Measurements from ENCODE around the gene ATP5PB.

Gene ATP5PB

DNA sequence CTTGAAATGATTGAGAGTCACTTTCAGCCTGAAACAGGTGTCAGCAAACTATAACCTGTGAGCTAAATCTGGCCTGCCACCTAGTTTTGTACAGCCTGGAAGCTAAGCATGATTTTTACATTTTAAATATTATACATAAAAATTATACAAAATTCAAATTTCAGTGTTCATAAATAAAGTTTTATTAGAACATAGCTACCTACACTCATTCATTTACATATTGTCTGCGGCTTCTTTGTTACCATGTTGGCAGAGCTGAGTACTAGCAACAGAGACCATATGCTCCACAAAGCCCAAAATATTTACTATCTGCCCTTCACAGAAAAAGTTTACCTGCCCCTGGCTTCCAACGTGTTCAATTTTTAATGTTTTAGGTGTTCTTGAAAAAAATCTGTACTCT lies 16.5 kb downstream of the ATP5PB start:
- Histone ChIP-seq H3K9me3 (ENCODE audit: control insufficient read depth, low read length) (no peaks in the 10 kb centered on the region), H2AK5ac (ENCODE audit: low read length, severe bottlenecking) (no peak overlapping the region), H3K27me3 (ENCODE audit: control insufficient read depth in 1 of 2, insufficient read depth in 1 of 2, low read length in 2 of 2) (no peaks in the 10 kb centered on the region), H3K4me2 (ENCODE audit: low read length, poor library complexity, severe bottlenecking) (no peak overlapping the region), H2AFZ (ENCODE audit: low read depth, low read length) (no peak overlapping the region), H2BK15ac (ENCODE audit: low read depth, poor library complexity, severe bottlenecking) (no peak overlapping the region), H3K4me3 (ENCODE audit: insufficient read depth in 1 of 2, low read depth in 1 of 2, low read length in 2 of 2) (no peak overlapping the region), H3K14ac (ENCODE audit: low read length in 2 of 2) (no peak overlapping the region), H2BK12ac (ENCODE audit: low read length in 2 of 2) (no peak overlapping the region), H4K91ac (ENCODE audit: low read length) (no peak overlapping the region), H2BK120ac (ENCODE audit: low read depth, low read length) (no peak overlapping the region), H3K9ac (ENCODE audit: low read length) (no peak overlapping the region), H2BK5ac (ENCODE audit: low read depth, low read length, poor library complexity, severe bottlenecking) (no peak overlapping the region), H3K79me1 (replicated peaks; ENCODE audit: low read length, poor library complexity, severe bottlenecking) (no peaks in the 10 kb centered on the region), H3K18ac (ENCODE audit: low read depth in 1 of 2, low read length in 2 of 2) (no peak overlapping the region), H3K4ac (ENCODE audit: low read depth in 1 of 2, low read length in 2 of 2) (no peak overlapping the region), H3K36me3 (ENCODE audit: control insufficient read depth in 1 of 2, insufficient read depth in 2 of 2, low read depth in 1 of 2, low read length in 2 of 2) (peaks cover 3 to 64% of the 10 kb centered on the region in 2 experiments), H3K4me1 (ENCODE audit: control insufficient read depth, insufficient read depth, low read depth, low read length) (no peaks in the 10 kb centered on the region), H4K8ac (ENCODE audit: low read length) (no peak overlapping the region), H3K27ac (ENCODE audit: low read length, poor library complexity, severe bottlenecking) (no peak overlapping the region), H3K23ac (ENCODE audit: low read length in 2 of 2) (no peak overlapping the region)
- no peak for DNase-seq
- WGBS: 95% methylated on average over 1 of the region's 2 CpGs

DNA sequence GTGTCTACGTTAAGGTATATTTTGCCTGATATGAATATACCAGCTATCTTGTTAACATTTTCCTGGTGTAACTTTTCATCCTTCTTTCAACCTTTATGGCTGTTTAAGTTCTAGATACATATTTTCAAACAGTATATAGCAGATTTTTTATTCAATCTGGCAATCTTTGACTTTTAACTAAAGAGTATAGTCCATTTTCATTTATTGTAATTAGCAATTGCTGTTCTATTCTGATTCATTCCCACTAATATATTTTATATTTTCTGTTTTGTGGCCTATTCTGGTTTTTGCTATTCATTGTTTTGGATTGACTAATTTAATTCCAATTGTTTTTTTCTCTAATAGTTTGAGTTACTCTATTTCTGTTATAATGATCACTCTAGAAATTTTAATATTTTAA lies 17.2 kb downstream of the ATP5PB start:
- Histone ChIP-seq H2BK12ac (ENCODE audit: low read length in 2 of 2) (no peak overlapping the region), H3K23ac (ENCODE audit: low read length in 2 of 2) (no peak overlapping the region), H2AK5ac (ENCODE audit: low read length, severe bottlenecking) (no peak overlapping the region), H3K4me2 (ENCODE audit: low read length, poor library complexity, severe bottlenecking) (no peak overlapping the region), H2BK15ac (ENCODE audit: low read depth, poor library complexity, severe bottlenecking) (no peak overlapping the region), H2AFZ (ENCODE audit: low read depth, low read length) (no peak overlapping the region), H4K91ac (ENCODE audit: low read length) (no peak overlapping the region), H3K27me3 (ENCODE audit: control insufficient read depth in 1 of 2, insufficient read depth in 1 of 2, low read length in 2 of 2) (no peaks in the 10 kb centered on the region), H2BK5ac (ENCODE audit: low read depth, low read length, poor library complexity, severe bottlenecking) (no peak overlapping the region), H3K4me1 (ENCODE audit: control insufficient read depth, insufficient read depth, low read depth, low read length) (no peaks in the 10 kb centered on the region), H3K18ac (ENCODE audit: low read depth in 1 of 2, low read length in 2 of 2) (no peak overlapping the region), H4K8ac (ENCODE audit: low read length) (no peak overlapping the region), H3K4me3 (ENCODE audit: insufficient read depth in 1 of 2, low read depth in 1 of 2, low read length in 2 of 2) (no peak overlapping the region), H3K9me3 (ENCODE audit: control insufficient read depth, low read length) (no peaks in the 10 kb centered on the region), H3K36me3 (ENCODE audit: control insufficient read depth in 1 of 2, insufficient read depth in 2 of 2, low read depth in 1 of 2, low read length in 2 of 2) (peaks cover 2 to 65% of the 10 kb centered on the region in 2 experiments), H3K14ac (ENCODE audit: low read length in 2 of 2) (no peak overlapping the region), H2BK120ac (ENCODE audit: low read depth, low read length) (no peak overlapping the region), H3K27ac (ENCODE audit: low read length, poor library complexity, severe bottlenecking) (no peak overlapping the region), H3K79me1 (replicated peaks; ENCODE audit: low read length, poor library complexity, severe bottlenecking) (no peaks in the 10 kb centered on the region), H3K4ac (ENCODE audit: low read depth in 1 of 2, low read length in 2 of 2) (no peak overlapping the region), H3K9ac (ENCODE audit: low read length) (no peak overlapping the region)
- DNase-seq: no peak
- WGBS: no CpG with 5 or more reads among the region's 1 CpG

DNA sequence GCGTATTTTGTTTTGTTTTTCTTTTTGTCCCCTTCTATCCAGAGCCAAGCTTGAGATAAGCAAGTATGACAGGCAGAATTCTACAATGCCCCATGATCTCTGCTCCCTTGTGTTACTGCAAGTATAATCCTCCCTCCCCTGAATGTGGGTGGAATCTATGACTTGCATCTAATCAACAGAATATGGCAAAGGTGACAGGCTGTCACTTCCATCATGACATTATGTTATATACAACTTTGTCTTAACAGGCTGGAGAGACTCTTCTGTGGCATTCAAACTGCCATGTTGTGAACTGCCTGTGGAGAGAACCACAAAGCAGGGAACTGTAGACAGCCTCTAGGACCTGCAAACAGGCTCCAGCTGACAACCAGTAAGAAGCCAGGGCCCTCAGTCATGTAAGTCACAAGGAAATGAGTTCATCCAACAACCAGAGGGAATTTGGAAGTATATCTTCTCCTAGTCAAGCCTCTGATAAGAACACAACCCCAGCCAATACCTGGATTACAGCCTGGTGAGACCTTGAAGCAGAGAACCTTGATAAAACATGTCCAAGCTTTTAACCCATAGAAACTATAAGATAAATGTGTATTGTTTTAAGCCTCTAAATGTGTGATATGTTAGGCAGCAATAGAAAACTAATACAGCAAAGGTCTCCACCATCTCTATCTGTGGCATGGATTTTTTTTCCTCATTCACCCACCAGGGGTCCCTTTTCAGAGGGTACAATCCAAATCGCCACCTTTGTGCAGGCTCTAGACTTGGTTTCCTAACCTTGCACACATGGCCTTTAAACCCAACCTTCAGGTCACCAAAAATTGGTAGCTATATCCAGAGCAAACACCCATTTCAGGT lies 18.8 kb downstream of the ATP5PB start:
- Histone ChIP-seq H2AFZ (ENCODE audit: low read depth, low read length) (no peak overlapping the region), H2AK5ac (ENCODE audit: low read length, severe bottlenecking) (no peak overlapping the region), H2BK5ac (ENCODE audit: low read depth, low read length, poor library complexity, severe bottlenecking) (no peak overlapping the region), H3K27me3 (ENCODE audit: control insufficient read depth in 1 of 2, insufficient read depth in 1 of 2, low read length in 2 of 2) (no peaks in the 10 kb centered on the region), H3K36me3 (ENCODE audit: control insufficient read depth in 1 of 2, insufficient read depth in 2 of 2, low read depth in 1 of 2, low read length in 2 of 2) (peaks cover 0 to 54% of the 10 kb centered on the region in 2 experiments), H3K14ac (ENCODE audit: low read length in 2 of 2) (no peak overlapping the region), H2BK120ac (ENCODE audit: low read depth, low read length) (no peak overlapping the region), H3K4me1 (ENCODE audit: control insufficient read depth, insufficient read depth, low read depth, low read length) (no peaks in the 10 kb centered on the region), H3K23ac (ENCODE audit: low read length in 2 of 2) (no peak overlapping the region), H3K4me2 (ENCODE audit: low read length, poor library complexity, severe bottlenecking) (no peak overlapping the region), H4K8ac (ENCODE audit: low read length) (no peak overlapping the region), H4K91ac (ENCODE audit: low read length) (no peak overlapping the region), H3K9me3 (ENCODE audit: control insufficient read depth, low read length) (no peaks in the 10 kb centered on the region), H3K27ac (ENCODE audit: low read length, poor library complexity, severe bottlenecking) (no peak overlapping the region), H2BK12ac (ENCODE audit: low read length in 2 of 2) (no peak overlapping the region), H3K9ac (ENCODE audit: low read length) (no peak overlapping the region), H3K18ac (ENCODE audit: low read depth in 1 of 2, low read length in 2 of 2) (no peak overlapping the region), H3K79me1 (replicated peaks; ENCODE audit: low read length, poor library complexity, severe bottlenecking) (no peaks in the 10 kb centered on the region), H2BK15ac (ENCODE audit: low read depth, poor library complexity, severe bottlenecking) (no peak overlapping the region), H3K4me3 (ENCODE audit: insufficient read depth in 1 of 2, low read depth in 1 of 2, low read length in 2 of 2) (no peak overlapping the region), H3K4ac (ENCODE audit: low read depth in 1 of 2, low read length in 2 of 2) (no peak overlapping the region)
- 97% methylated on average over 1 of the region's 2 CpGs for WGBS
- no peak for DNase-seq

DNA sequence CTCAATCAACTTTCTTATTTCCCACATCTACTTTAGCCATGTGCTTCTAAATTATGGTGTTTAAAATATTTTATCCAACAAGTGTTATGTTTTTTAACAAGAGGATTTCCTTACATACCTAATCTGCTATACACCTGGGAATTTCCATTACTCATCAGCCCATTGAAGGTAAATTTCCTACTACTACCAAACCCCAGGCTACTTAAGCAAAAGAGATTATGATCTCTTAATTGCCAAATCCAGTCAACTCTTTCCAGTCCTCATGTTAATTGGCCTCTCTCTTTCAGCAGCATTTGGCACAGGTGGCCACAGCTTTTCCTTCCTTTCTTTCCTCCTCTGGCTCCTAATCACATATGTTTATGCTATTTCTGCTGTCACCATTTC lies 19.4 kb downstream of the ATP5PB start:
- Histone ChIP-seq H3K4me2 (ENCODE audit: low read length, poor library complexity, severe bottlenecking) (no peak overlapping the region), H3K23ac (ENCODE audit: low read length in 2 of 2) (no peak overlapping the region)

More for the DNA sequence above, 19.4 kb downstream of the ATP5PB start:
- Histone ChIP-seq H2AFZ (ENCODE audit: low read depth, low read length) (no peak overlapping the region), H3K27me3 (ENCODE audit: control insufficient read depth in 1 of 2, insufficient read depth in 1 of 2, low read length in 2 of 2) (no peaks in the 10 kb centered on the region), H4K8ac (ENCODE audit: low read length) (no peak overlapping the region), H3K9ac (ENCODE audit: low read length) (no peak overlapping the region), H3K36me3 (ENCODE audit: control insufficient read depth in 1 of 2, insufficient read depth in 2 of 2, low read depth in 1 of 2, low read length in 2 of 2) (peaks cover 0 to 54% of the 10 kb centered on the region in 2 experiments), H3K9me3 (ENCODE audit: control insufficient read depth, low read length) (no peaks in the 10 kb centered on the region), H3K4me1 (ENCODE audit: control insufficient read depth, insufficient read depth, low read depth, low read length) (no peaks in the 10 kb centered on the region), H2BK5ac (ENCODE audit: low read depth, low read length, poor library complexity, severe bottlenecking) (no peak overlapping the region), H3K27ac (ENCODE audit: low read length, poor library complexity, severe bottlenecking) (no peak overlapping the region), H3K79me1 (replicated peaks; ENCODE audit: low read length, poor library complexity, severe bottlenecking) (no peaks in the 10 kb centered on the region), H3K4me3 (ENCODE audit: insufficient read depth in 1 of 2, low read depth in 1 of 2, low read length in 2 of 2) (no peak overlapping the region), H2BK12ac (ENCODE audit: low read length in 2 of 2) (no peak overlapping the region), H4K91ac (ENCODE audit: low read length) (no peak overlapping the region), H2BK15ac (ENCODE audit: low read depth, poor library complexity, severe bottlenecking) (no peak overlapping the region), H2BK120ac (ENCODE audit: low read depth, low read length) (no peak overlapping the region), H3K4ac (ENCODE audit: low read depth in 1 of 2, low read length in 2 of 2) (no peak overlapping the region), H2AK5ac (ENCODE audit: low read length, severe bottlenecking) (no peak overlapping the region), H3K14ac (ENCODE audit: low read length in 2 of 2) (no peak overlapping the region), H3K18ac (ENCODE audit: low read depth in 1 of 2, low read length in 2 of 2) (no peak overlapping the region)
- DNase-seq: no peak
